Measurements from ENCODE around the gene IL11RA. TPM values are rescaled to one million over a fixed set of nuclear protein-coding genes. Genes with fewer than 3 reads are reported as not detected.

Gene IL11RA
- total and polyA plus RNA-seq, 2 of the 8 experiments (the other 6 are each of a cell fraction or from before 2014, with no cell fraction given): 5.5 to 9.1 TPM

DNA sequence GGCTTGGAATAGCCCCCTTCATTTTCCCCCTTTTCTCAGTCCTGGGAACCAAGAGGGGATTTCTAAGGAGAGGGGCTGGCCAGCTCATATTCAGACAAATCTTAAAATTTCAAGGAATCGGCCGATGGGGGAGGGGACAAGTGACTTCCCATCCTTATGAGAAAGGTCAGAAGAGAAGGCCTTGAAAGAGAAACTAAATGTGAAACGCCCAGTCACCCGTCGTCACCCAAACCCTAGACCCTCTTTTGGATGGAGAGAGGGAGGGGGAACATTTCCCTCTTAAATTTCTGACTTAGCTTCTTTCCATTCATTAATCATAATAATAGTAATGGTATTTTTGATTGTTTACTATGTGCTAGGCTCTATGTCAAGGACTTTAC is 39.9 kb downstream of the IL11RA start:
- Histone ChIP-seq H3K4me3 (ENCODE audit: extremely low read depth in 1 of 4, insufficient read depth in 2 of 4, low read depth in 3 of 4, low read length in 4 of 4) (no peak overlapping the region), H4K5ac (ENCODE audit: insufficient read length, low read depth, low read length) (no peak overlapping the region), H3K79me2 (ENCODE audit: control insufficient read depth in 1 of 2, insufficient read depth in 2 of 2, low read length in 2 of 2) (no peaks in the 10 kb centered on the region), H2BK5ac (ENCODE audit: low read depth, low read length) (no peak overlapping the region), H4K8ac (ENCODE audit: extremely low read depth, insufficient read depth, low read length) (no peak overlapping the region), H2BK12ac (ENCODE audit: low read depth, low read length) (no peak overlapping the region), H3K36me3 (ENCODE audit: control insufficient read depth in 2 of 4, insufficient read depth in 4 of 4, low read length in 3 of 4) (no peaks in the 10 kb centered on the region), H3K9me3 (ENCODE audit: insufficient read depth in 2 of 2, low read depth in 1 of 2, low read length in 1 of 2) (no peaks in the 10 kb centered on the region), H2BK15ac (ENCODE audit: low read length) (no peak overlapping the region), H2BK20ac (ENCODE audit: low read length) (no peak overlapping the region), H3K9ac (replicated peaks in 1 of 4; ENCODE audit: extremely low read depth in 1 of 4, low read depth in 3 of 4, low read length in 3 of 4) (no peak overlapping the region), H3K18ac (ENCODE audit: extremely low read depth, low read length) (no peak overlapping the region), H3K27me3 (replicated peaks in 1 of 4; ENCODE audit: control insufficient read depth in 3 of 4, extremely low read depth in 1 of 4, insufficient read depth in 3 of 4, low read length in 3 of 4) (no peaks in the 10 kb centered on the region), H2AFZ (ENCODE audit: low read length) (no peak overlapping the region), H3K4me1 (replicated peaks in 1 of 4; ENCODE audit: control insufficient read depth in 3 of 4, insufficient read depth in 4 of 4, low read length in 3 of 4) (peaks cover 0 to 3% (median 0%) of the 10 kb centered on the region in 4 experiments; a peak in 2 of 7 replicates), H3K14ac (ENCODE audit: insufficient read length) (no peak overlapping the region), H3K27ac (ENCODE audit: low read depth, low read length) (no peak overlapping the region), H2AK5ac (ENCODE audit: low read depth, low read length) (no peak overlapping the region), H3K23ac (ENCODE audit: insufficient read length) (no peak overlapping the region), H4K20me1 (replicated peaks in 1 of 2; ENCODE audit: control insufficient read depth in 1 of 2, insufficient read depth in 2 of 2, low read length in 2 of 2) (no peaks in the 10 kb centered on the region), H3K56ac (replicated peaks; ENCODE audit: insufficient read length, low read depth, low read length) (no peak overlapping the region), H4K91ac (replicated peaks; ENCODE audit: insufficient read length, low read length) (no peak overlapping the region), H3K4ac (replicated peaks; ENCODE audit: insufficient read length, low read depth, low read length) (no peak overlapping the region), H3K23me2 (ENCODE audit: low read depth, low read length) (no peaks in the 10 kb centered on the region; the same call in 1 of the 2 replicates), H2BK120ac (replicated peaks; ENCODE audit: low read depth, low read length) (no peak overlapping the region), H3K4me2 (ENCODE audit: insufficient read depth in 1 of 2, low read depth in 2 of 2, low read length in 2 of 2) (no peak overlapping the region), H3K79me1 (ENCODE audit: low read depth, low read length) (no peaks in the 10 kb centered on the region)
- CTCF ChIA-PET (ENCODE audit: partially characterized antibody): interaction anchor here (1.0 to 12.6 kb wide), 4 partner anchors 9 to 45 kb away, joined by 3 to 147 read pairs (median 10); partner anchors contain the start of gene GALT
- no peak for DNase-seq (ENCODE audit: low read depth in 1 of 2, low spot score in 2 of 2)
- no peak for FAIRE-seq
- no peak for TF ChIP-seq TAF1 (IDR thresholded peaks at IDR 0.05; ENCODE audit: low read depth, low read length)
- POLR2A ChIA-PET (ENCODE audit: partially characterized antibody): interaction anchor here (1.5 kb wide), 1 partner anchor 9 kb away, joined by 3 read pairs; no protein-coding TSS in a partner anchor
- 85% methylated on average over 5 of the region's 5 CpGs; no CpG with 5 or more reads in 1 of the 2 experiments for WGBS, 2 experiments (ENCODE audit: extremely low coverage in 1 of 2, insufficient coverage in 1 of 2, insufficient read length in 1 of 2, insufficient replicate concordance in 2 of 2, low coverage in 1 of 2, low lambda C conversion rate in 2 of 2, missing lambda C conversion rate in 1 of 2)

Data from H1 (cell line).